ENCODE results near the gene ATP8A2. TPM values are rescaled to one million over a fixed set of nuclear protein-coding genes. Genes with fewer than 3 reads are reported as not detected.

Gene ATP8A2
- total RNA-seq, 3 donors from 2014 or later = under 0.01 to 1.0 (median under 0.01) TPM

- H3K36me3 ChIP-seq = no peaks in the 10 kb centered on the region
- H3K9me3 ChIP-seq = no peaks in the 10 kb centered on the region
- no peak for TF ChIP-seq POLR2AphosphoS5 (IDR thresholded peaks at IDR 0.05)
- no peak for TF ChIP-seq POLR2A (IDR thresholded peaks at IDR 0.05)
- TF ChIP-seq CTCF (IDR thresholded peaks at IDR 0.05) = no peak
- no peaks in the 10 kb centered on the region for H3K4me1 ChIP-seq
- H3K27me3 ChIP-seq = no peaks in the 10 kb centered on the region
- intact Hi-C loops (cut with DNase I; ENCODE audit: low total_unique reads) = no loop called here
- no peak for DNase-seq (ENCODE audit: low spot score in 2 of 2)
- H3K4me3 ChIP-seq = no peak overlapping the region
- H3K27ac ChIP-seq = no peak overlapping the region
These were observed 357.4 kb downstream of the ATP8A2 start for GRCh38 chr13:25729201-25729600.

- Histone ChIP-seq H3K4me1 (no peaks in the 10 kb centered on the region), H3K27ac (no peak overlapping the region), H3K27me3 (no peaks in the 10 kb centered on the region), H3K9me3 (no peaks in the 10 kb centered on the region), H3K4me3 (no peak overlapping the region), H3K36me3 (no peaks in the 10 kb centered on the region)
- intact Hi-C loops (cut with DNase I; ENCODE audit: low total_unique reads) = no loop called here
- no peak for TF ChIP-seq POLR2AphosphoS5 (IDR thresholded peaks at IDR 0.05)
- TF ChIP-seq POLR2A (IDR thresholded peaks at IDR 0.05) = no peak
- TF ChIP-seq CTCF (IDR thresholded peaks at IDR 0.05) = no peak
- DNase-seq (ENCODE audit: low spot score in 2 of 2) = no peak
These were observed 359.3 kb downstream of the ATP8A2 start for GRCh38 chr13:25731037-25731436.

- H3K4me1 ChIP-seq = no peaks in the 10 kb centered on the region
- H3K27me3 ChIP-seq = no peaks in the 10 kb centered on the region
- no peaks in the 10 kb centered on the region for H3K36me3 ChIP-seq
- TF ChIP-seq CTCF (IDR thresholded peaks at IDR 0.05) (no peak), POLR2A (IDR thresholded peaks at IDR 0.05) (no peak), POLR2AphosphoS5 (IDR thresholded peaks at IDR 0.05) (no peak)
- no peak overlapping the region for H3K4me3 ChIP-seq
- H3K27ac ChIP-seq = no peak overlapping the region
- no peaks in the 10 kb centered on the region for H3K9me3 ChIP-seq
- DNase-seq (ENCODE audit: low spot score in 2 of 2) = no peak
- intact Hi-C loops (cut with DNase I; ENCODE audit: low total_unique reads) = no loop called here
These were observed 359.8 kb downstream of the ATP8A2 start for GRCh38 chr13:25731536-25731935.

- H3K27ac ChIP-seq = no peak overlapping the region
- no peaks in the 10 kb centered on the region for H3K27me3 ChIP-seq
- no peak for DNase-seq (ENCODE audit: low spot score in 2 of 2)
- TF ChIP-seq CTCF (IDR thresholded peaks at IDR 0.05) (no peak), POLR2AphosphoS5 (IDR thresholded peaks at IDR 0.05) (no peak), POLR2A (IDR thresholded peaks at IDR 0.05) (no peak)
- intact Hi-C loops (cut with DNase I; ENCODE audit: low total_unique reads) = no loop called here
- no peaks in the 10 kb centered on the region for H3K9me3 ChIP-seq
- H3K4me3 ChIP-seq = no peak overlapping the region
- no peaks in the 10 kb centered on the region for H3K36me3 ChIP-seq
- H3K4me1 ChIP-seq = no peaks in the 10 kb centered on the region
These were observed 360.5 kb downstream of the ATP8A2 start for GRCh38 chr13:25732111-25732865.

- Histone ChIP-seq H3K36me3 (no peaks in the 10 kb centered on the region), H3K4me1 (no peaks in the 10 kb centered on the region), H3K27ac (no peak overlapping the region), H3K27me3 (no peaks in the 10 kb centered on the region), H3K4me3 (no peak overlapping the region), H3K9me3 (no peaks in the 10 kb centered on the region)
- intact Hi-C loops (cut with DNase I; ENCODE audit: low total_unique reads) = no loop called here
- no peak for DNase-seq (ENCODE audit: low spot score in 2 of 2)
- no peak for TF ChIP-seq POLR2AphosphoS5 (IDR thresholded peaks at IDR 0.05)
- TF ChIP-seq CTCF (IDR thresholded peaks at IDR 0.05) = no peak
- no peak for TF ChIP-seq POLR2A (IDR thresholded peaks at IDR 0.05)
These were observed 361.3 kb downstream of the ATP8A2 start for GRCh38 chr13:25733001-25733491.
